Measurements from ENCODE around the gene OTUD5.

OTUD5 gene

GRCh38 chrX:48935301-48935670 is 22.1 kb downstream of the OTUD5 start:
- DNase-seq: no peak

- peak; percentile 70 to 81 for DNase-seq
Measured at GRCh38 chrX:48934581-48935300, 22.7 kb downstream of the OTUD5 start.

- no peak for DNase-seq
Measured at GRCh38 chrX:48933757-48934156, 23.6 kb downstream of the OTUD5 start.

- no peak for DNase-seq
Measured at GRCh38 chrX:48927736-48928382, 29.5 kb downstream of the OTUD5 start.

GRCh38 chrX:48927123-48927522 is 30.3 kb downstream of the OTUD5 start:
- no peak for DNase-seq

GRCh38 chrX:48924270-48924669 is 33.1 kb downstream of the OTUD5 start:
- DNase-seq: no peak

GRCh38 chrX:48923771-48924170 is 33.6 kb downstream of the OTUD5 start:
- DNase-seq: no peak

- no peak for DNase-seq
Measured at GRCh38 chrX:48920718-48921104, 36.7 kb downstream of the OTUD5 start.

GRCh38 chrX:48919947-48920717 is 37.3 kb downstream of the OTUD5 start:
- peak; percentile 47 to 58 for DNase-seq

- DNase-seq: no peak
Measured at GRCh38 chrX:48919360-48919841, 38.0 kb downstream of the OTUD5 start.

- DNase-seq: peak; percentile 96 to 97
Measured at GRCh38 chrX:48918643-48919340, 38.6 kb downstream of the OTUD5 start, which contains the start of gene PIM2. Gene PIM2 (minus strand): TSS chrX:48919024. CDS start chrX:48918834, 190 bp downstream.

GRCh38 chrX:48918301-48918642 is 39.1 kb downstream of the OTUD5 start:
- no peak for DNase-seq

GRCh38 chrX:48917139-48918001 is 40.0 kb downstream of the OTUD5 start:
- peak; percentile 93 to 94 for DNase-seq

- no peak for DNase-seq
Measured at GRCh38 chrX:48914593-48915493, 42.6 kb downstream of the OTUD5 start.

- DNase-seq: peak in 1 of 2 donors; percentile 10
Measured at GRCh38 chrX:48913605-48914366, 43.6 kb downstream of the OTUD5 start.

- peak; percentile 89 to 90 for DNase-seq
Measured at GRCh38 chrX:48911412-48912182, 45.8 kb downstream of the OTUD5 start, which contains the start of gene SLC35A2. Gene SLC35A2 (minus strand): TSS chrX:48911646. CDS start chrX:48911636, 10 bp downstream.

GRCh38 chrX:48910926-48911411 is 46.4 kb downstream of the OTUD5 start:
- DNase-seq: no peak

GRCh38 chrX:48909703-48910294 is 47.6 kb downstream of the OTUD5 start:
- peak; percentile 19 to 40 for DNase-seq

- no peak for DNase-seq
Measured at GRCh38 chrX:48908600-48908999, 48.8 kb downstream of the OTUD5 start.

Measured in CD4-positive, alpha-beta T cell treated with Interleukin-4 for 1 hour (primary cell).